Prostate gland (tissue), 2 donors: Measurements from ENCODE around the gene TAS2R41. TPM values are rescaled to one million over a fixed set of nuclear protein-coding genes. Genes with fewer than 3 reads are reported as not detected.

ENCODE experiments used
- DNase-seq: peaks from one replicate; pipeline ENCODE4 v3.0.0-alpha.2; 2019; ENCODE audit warnings: low spot score
- H3K27ac ChIP-seq, 2 donors: fragments of 200-600 bp; sonication (generic); 2 replicates each; pipeline ENCODE4 v1.5.1; 2017 to 2019
- H3K27me3 ChIP-seq: fragments of 200-600 bp; sonication (generic); replicated peaks from 2 replicates; pipeline ENCODE4 v1.5.1; 2019; ENCODE audit not compliant: insufficient read depth
- H3K36me3 ChIP-seq, 2 donors: fragments of 200-600 bp; sonication (generic); 1 replicate in 1 of 2; 2 replicates in 1 of 2; pipeline versions ENCODE4 v1.5.1 to v1.8.1; 2017 to 2019
- H3K4me1 ChIP-seq: fragments of 200-600 bp; sonication (generic); replicated peaks from 2 replicates; pipeline ENCODE4 v1.5.1; 2019
- H3K4me3 ChIP-seq, 2 donors: fragments of 200-600 bp; sonication (generic); 2 replicates each; pipeline ENCODE4 v1.5.1; 2017 to 2019
- H3K9me3 ChIP-seq: fragments of 200-600 bp; sonication (generic); 2 replicates; pipeline ENCODE4 v1.5.1; 2017
- CTCF ChIP-seq, 4 experiments: fragments of 200-600 bp in 2 of 4; fragments of 450-650 bp in 2 of 4; sonication (generic) in 2 of 4; IDR thresholded peaks; 1 replicate in 3 of 4; 2 replicates in 1 of 4; pipeline ENCODE4 v1.5.1; 2016 to 2019; ENCODE audit warnings: antibody characterized with exemption in 4 of 4, mild to moderate bottlenecking in 2 of 4, moderate library complexity in 2 of 4
- POLR2A ChIP-seq: fragments of 450-650 bp; IDR thresholded peaks from one replicate; pipeline ENCODE4 v1.6.1; 2016; ENCODE audit warnings: antibody characterized with exemption, mild to moderate bottlenecking
- POLR2AphosphoS5 ChIP-seq: sonication (generic); formaldehyde crosslinking; IDR thresholded peaks from one replicate; pipeline ENCODE4 v1.6.1; 2017; ENCODE audit warnings: antibody characterized with exemption
- whole genome bisulfite sequencing: methylation state at CpG from one replicate; pipeline ENCODE4 v1.1.5; 2018; 5-methylcytosine and 5-hydroxymethylcytosine counted together
- intact Hi-C: fragments of 100-400 bp; cut with DNase I; formaldehyde crosslinking; loops from one replicate; pipeline ENCODE4 v1.14.2; 2022
- total RNA-seq, 2 donors: library from RNA; depleted of rRNA; stranded (reverse); fragments of >200 nt; gene quantifications; one replicate each; pipeline ENCODE4 v1.1.0, GENCODE V29; 2016

Gene TAS2R41
- total RNA-seq, 2 donors from 2014 or later = 2.7 TPM; not detected in 1

DNA sequence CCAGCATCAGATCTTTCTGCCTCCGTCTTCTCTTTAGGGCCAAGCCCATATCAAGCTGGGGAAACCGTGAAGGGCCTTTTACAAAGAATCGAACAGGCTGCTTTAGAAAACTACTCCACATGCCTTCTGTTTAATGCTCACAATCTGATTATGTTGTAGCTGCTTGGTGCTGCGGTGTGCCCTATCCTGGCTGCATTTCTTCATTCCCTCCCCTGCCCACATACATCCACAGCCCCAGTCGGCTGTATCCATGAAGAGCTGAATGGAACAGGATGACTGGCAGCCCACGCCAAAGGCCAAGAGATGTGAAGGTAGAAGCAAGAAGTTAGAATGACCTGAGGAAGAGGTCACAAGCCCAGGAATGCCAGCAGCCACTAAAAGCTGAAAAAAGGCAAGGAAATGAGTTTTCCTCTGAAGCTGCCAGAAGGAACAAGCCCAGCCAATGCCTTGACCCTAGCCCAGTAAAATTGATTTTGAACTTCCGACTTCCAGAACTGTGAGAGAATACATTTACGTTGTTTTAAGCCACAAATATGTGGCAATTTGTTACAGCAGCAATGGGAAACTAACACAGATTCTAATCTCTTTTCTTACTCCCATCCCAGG lies 22.2 kb downstream of the TAS2R41 start:
- intact Hi-C loops = no loop called here
- Histone ChIP-seq H3K9me3 (no peaks in the 10 kb centered on the region), H3K27me3 (no peaks in the 10 kb centered on the region), H3K36me3 (no peaks in the 10 kb centered on the region), H3K27ac (no peak overlapping the region), H3K4me1 (no peaks in the 10 kb centered on the region), H3K4me3 (no peak overlapping the region)
- 63% methylated on average over 8 of the region's 8 CpGs for WGBS
- DNase-seq = no peak
- TF ChIP-seq POLR2A (no peak), POLR2AphosphoS5 (no peak), CTCF (IDR thresholded peaks at IDR 0.05) (no peak)

DNA sequence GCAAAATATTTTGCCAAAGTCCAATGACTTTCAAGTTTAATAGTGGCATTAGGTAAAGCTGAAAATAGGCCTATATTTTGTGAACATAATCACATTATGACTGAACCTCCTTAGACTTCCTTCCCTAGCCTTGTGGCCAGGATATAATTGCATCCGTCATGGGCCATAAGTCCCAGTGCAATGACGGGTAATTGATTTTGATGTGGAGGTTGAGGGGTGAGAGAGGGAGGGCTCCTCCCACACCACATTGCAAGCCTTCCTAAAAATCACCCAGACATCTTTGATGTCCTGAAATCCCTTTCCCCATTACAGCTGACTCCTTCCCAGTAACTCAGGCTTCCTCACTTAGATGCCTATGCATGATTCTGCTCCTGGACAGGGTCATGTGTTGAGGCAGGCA lies 25.6 kb downstream of the TAS2R41 start:
- intact Hi-C loops = no loop called here
- H3K4me3 ChIP-seq = no peak overlapping the region
- no peaks in the 10 kb centered on the region for H3K36me3 ChIP-seq
- DNase-seq = no peak
- H3K27ac ChIP-seq = no peak overlapping the region
- H3K27me3 ChIP-seq = no peaks in the 10 kb centered on the region
- H3K4me1 ChIP-seq = no peaks in the 10 kb centered on the region
- H3K9me3 ChIP-seq = no peaks in the 10 kb centered on the region
- WGBS = 56% methylated on average over 2 of the region's 2 CpGs
- no peak for TF ChIP-seq POLR2A

DNA sequence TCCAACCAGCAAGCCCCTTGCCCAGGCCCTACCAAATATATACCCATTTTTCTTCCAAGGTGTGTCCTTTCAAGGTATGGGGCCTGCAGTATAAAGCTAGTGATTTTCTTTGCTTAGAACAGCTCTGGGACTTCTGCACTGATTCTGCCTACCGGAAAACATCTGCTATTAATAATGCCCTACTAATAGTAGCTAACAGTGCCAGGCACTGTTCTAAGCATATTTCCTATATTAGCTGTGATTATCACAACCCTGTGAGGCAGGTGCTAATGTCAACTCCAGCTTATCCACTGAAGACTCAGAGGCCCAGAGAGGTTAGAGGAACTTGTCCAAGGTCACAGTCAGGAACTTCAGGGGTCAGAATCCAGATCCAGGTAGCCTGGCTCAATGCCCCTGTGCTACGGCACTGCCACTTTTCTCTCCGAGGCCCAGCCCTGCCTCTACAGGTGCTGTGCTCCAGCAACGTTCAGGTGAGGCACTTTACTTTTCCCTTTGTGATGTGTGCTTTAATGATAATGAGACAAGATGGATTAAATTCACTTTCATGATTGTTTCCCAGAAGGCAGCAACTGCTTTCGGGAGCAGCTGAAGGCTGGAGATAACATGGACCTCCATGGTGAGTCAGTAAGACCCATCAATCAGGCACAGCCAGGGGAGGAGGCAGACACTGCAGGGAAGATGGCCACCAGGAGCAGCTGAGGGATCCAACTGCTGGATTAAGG lies 26.7 kb downstream of the TAS2R41 start:
- H3K36me3 ChIP-seq = no peaks in the 10 kb centered on the region
- intact Hi-C loops = no loop called here
- H3K27ac ChIP-seq = no peak overlapping the region
- WGBS = 89% methylated on average over 5 of the region's 5 CpGs
- no peak for DNase-seq
- TF ChIP-seq POLR2AphosphoS5 (no peak), CTCF (IDR thresholded peaks at IDR 0.05) (no peak), POLR2A (no peak)
- H3K4me1 ChIP-seq = no peaks in the 10 kb centered on the region
- no peak overlapping the region for H3K4me3 ChIP-seq
- no peaks in the 10 kb centered on the region for H3K9me3 ChIP-seq
- H3K27me3 ChIP-seq = no peaks in the 10 kb centered on the region

- no peaks in the 10 kb centered on the region for H3K9me3 ChIP-seq
- intact Hi-C loops = no loop called here
- no peak overlapping the region for H3K4me3 ChIP-seq
- H3K27me3 ChIP-seq = no peaks in the 10 kb centered on the region
- H3K27ac ChIP-seq = no peak overlapping the region
- no peak for DNase-seq
- H3K4me1 ChIP-seq = no peaks in the 10 kb centered on the region
- TF ChIP-seq CTCF (IDR thresholded peaks at IDR 0.05) (no peak), POLR2A (no peak), POLR2AphosphoS5 (no peak)
- no peaks in the 10 kb centered on the region for H3K36me3 ChIP-seq
Observed at GRCh38 chr7:143504937-143505297, 27.2 kb downstream of the TAS2R41 start.

DNA sequence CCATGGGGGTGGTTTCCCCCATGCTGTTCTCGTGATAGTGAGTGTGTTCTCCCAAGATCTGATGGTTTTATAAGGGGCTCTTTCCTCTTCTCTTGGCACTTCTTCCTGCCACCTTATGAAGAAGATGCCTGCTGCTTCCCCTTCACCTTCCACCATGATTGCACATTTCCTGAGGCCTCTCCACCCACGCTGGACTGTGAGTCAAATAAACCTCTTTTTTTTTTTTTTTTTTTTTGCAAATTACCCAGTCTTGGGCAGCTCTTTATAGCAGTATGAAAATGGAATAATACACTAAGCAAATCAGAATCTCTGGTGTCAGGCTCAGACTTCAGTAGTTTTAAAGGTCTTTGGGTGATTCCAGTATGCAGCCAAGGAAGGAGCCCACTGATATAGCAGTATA lies 28.2 kb downstream of the TAS2R41 start:
- TF ChIP-seq CTCF (IDR thresholded peaks at IDR 0.05) (no peak), POLR2A (no peak), POLR2AphosphoS5 (no peak)
- no peak for DNase-seq
- WGBS = 88% methylated on average over 2 of the region's 2 CpGs
- Histone ChIP-seq H3K4me3 (no peak overlapping the region), H3K27me3 (no peaks in the 10 kb centered on the region), H3K27ac (no peak overlapping the region), H3K4me1 (no peaks in the 10 kb centered on the region), H3K36me3 (no peaks in the 10 kb centered on the region), H3K9me3 (no peaks in the 10 kb centered on the region)
- intact Hi-C loops = no loop called here
